Measurements from ENCODE around the gene TTC7B.

- TF ChIP-seq CTCF (IDR thresholded peaks at IDR 0.05): no peak
- no peak for TF ChIP-seq EZH2 (IDR thresholded peaks at IDR 0.05; ENCODE audit: borderline replicate concordance, insufficient read depth, low read depth, low read length, poor library complexity, severe bottlenecking)
Measured at GRCh38 chr14:90615517-90616060, 200.6 kb downstream of the TTC7B start.
